Fibroblast of skin of scalp (primary cell): ENCODE results near the gene MTSS2.
"Not testable (repeated sequence)": the region's sequence is repeated elsewhere in the genome, so short reads cannot be mapped to it uniquely, and the experiment has no call there.

Experiments used
- DNase-seq: peaks from one replicate; pipeline ENCODE4 v3.0.0-alpha.2; 2013

The MTSS2 gene

GRCh38 chr16:70650216-70650615 lies 35.6 kb downstream of the MTSS2 start:
- DNase-seq, result no peak

GRCh38 chr16:70649300-70649699 lies 36.6 kb downstream of the MTSS2 start:
- peak; percentile 41 for DNase-seq

GRCh38 chr16:70648606-70649005 lies 37.2 kb downstream of the MTSS2 start:
- no peak for DNase-seq

DNA sequence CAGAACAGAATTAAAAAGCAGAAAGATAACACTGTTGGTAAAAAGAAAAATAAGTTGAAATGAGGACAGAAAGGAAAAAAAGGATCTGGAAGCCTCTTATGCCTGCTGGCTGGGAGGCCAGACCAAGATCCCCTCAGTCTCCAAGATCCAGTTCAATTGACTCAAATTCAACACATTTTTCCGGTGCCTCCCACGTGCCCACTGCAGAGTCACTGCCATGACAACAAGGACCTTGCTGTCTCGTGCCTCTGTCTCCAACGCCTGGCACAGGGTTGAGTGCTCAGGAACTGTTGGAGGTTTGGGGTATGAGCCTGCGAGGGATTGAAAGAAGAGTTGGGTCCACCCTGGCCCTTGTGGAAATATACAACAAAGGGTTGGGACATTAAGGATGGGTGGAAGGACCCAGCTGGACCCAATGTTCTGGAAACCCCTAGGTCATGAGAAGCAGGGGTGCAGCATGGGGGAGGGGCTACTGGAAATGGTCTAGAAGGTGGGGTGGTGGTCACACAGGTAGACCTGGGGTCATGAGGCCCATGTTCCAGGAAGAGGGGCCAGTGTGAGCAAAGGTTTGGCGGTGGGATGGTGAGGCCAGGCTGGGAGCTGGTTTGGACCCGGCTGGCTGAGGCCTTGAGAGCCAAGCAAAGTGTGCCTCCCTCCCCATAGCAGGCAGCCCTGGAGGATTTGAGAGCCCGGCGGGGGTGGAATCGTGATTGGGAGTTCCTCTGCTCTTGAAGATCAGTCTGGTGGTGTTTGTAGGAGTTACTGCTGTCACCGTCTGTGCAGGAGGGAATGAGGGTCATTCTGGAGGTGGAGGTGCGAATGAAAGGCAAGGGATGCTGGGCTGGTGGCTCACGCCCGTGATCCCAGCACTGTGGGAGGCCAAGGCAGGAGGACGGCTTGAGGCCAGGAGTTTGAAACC lies 38.2 kb downstream of the MTSS2 start:
- DNase-seq, result no peak

DNA sequence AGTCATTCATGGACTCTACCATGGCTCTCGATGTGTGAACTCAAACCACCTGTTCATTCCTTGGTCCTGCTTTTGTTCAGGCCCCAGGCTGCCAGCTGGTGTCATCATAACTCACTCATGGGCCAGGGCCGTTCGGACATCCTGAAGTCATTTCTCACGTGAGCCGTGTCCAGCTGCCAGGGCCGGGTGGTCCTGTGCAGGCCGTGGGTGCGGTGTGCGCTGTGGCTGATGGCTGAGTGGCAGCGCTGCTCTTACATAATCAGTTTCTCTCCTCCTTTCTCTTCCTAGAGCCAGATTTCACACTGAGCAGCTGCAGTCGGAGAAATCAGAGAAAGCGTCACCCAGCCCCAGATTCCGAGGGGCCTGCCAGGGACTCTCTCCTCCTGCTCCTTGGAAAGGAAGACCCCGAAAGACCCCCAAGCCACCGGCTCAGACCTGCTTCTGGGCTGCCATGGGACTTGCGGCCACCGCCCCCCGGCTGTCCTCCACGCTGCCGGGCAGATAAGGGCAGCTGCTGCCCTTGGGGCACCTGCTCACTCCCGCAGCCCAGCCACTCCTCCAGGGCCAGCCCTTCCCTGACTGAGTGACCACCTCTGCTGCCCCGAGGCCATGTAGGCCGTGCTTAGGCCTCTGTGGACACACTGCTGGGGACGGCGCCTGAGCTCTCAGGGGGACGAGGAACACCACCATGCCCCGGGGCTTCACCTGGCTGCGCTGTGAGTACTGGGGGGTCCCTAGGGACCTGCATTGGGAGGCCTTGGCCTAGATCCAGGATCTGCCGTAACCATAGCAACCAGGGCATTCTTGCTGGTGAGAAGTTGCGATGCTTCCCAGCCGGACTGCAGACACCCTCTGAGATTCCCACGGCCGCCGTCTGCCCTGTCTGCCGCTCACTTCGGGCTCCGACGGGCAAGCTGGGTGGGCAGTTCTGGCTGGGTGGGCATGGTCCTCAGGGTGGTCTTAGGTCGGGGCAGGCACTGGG lies 39.3 kb downstream of the MTSS2 start, which contains the start of gene IL34:
Gene IL34, plus strand, starts transcription at position 300 of the 982 bp plus-strand sequence. Its CDS starts 389 bp downstream, at position 689.
- DNase-seq, result no peak

- DNase-seq, result no peak
Observed at GRCh38 chr16:70644763-70645597, 40.9 kb downstream of the MTSS2 start.

DNA sequence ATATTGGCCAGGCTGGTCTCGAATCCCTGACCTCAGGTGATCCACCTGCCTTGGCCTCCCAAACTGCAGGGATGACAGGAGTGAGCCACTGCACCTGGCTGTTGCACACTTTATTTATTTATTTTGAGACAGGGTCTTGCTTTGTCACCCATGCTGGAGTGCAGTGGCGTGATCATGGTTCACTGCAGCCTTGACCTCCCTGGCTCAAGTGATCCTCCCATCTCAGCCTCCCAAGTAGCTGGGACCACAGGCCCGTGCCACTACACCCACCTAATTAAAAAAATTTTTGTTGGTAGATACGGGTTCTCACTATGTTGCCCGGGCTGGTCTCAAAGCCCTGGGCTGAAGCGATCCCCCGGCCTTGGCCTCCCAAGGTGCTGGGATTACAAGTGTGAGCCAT lies 42.6 kb downstream of the MTSS2 start:
- not testable (repeated sequence) for DNase-seq

GRCh38 chr16:70642633-70643032 lies 43.2 kb downstream of the MTSS2 start:
- DNase-seq, result no peak

GRCh38 chr16:70638814-70639792 lies 46.8 kb downstream of the MTSS2 start:
- peak; percentile 65 for DNase-seq
